Esophagus squamous epithelium (tissue), 5 donors: Measurements from ENCODE around the gene SNAPC4. TPM values are rescaled to one million over a fixed set of nuclear protein-coding genes. Genes with fewer than 3 reads are reported as not detected.
"Not testable (repeated sequence)": the region's sequence is repeated elsewhere in the genome, so short reads cannot be mapped to it uniquely, and the experiment has no call there.

Experiments used
- DNase-seq: peaks from one replicate; lab custom pipeline; 2025; lab: John Stamatoyannopoulos, UW
- H3K27ac ChIP-seq, 4 donors: fragments of 200-600 bp; sonication (generic); one replicate each; pipeline ENCODE4 v1.5.1; 2016 to 2019; ENCODE audit warnings: mild to moderate bottlenecking in 1 of 4
- H3K27me3 ChIP-seq, 4 donors: fragments of 200-600 bp; sonication (generic); 1 replicate in 3 of 4; 2 replicates in 1 of 4; pipeline versions ENCODE4 v1.5.1 to v1.6.0; 2017 to 2021; ENCODE audit warnings: antibody characterized with exemption in 1 of 4
- H3K36me3 ChIP-seq, 3 donors: fragments of 200-600 bp; sonication (generic); one replicate each; pipeline ENCODE4 v1.5.1; 2016 to 2019
- H3K4me1 ChIP-seq, 3 donors: fragments of 200-600 bp; sonication (generic); one replicate each; pipeline ENCODE4 v1.5.1; 2017 to 2019
- H3K4me3 ChIP-seq, 4 donors: fragments of 200-600 bp; sonication (generic); 1 replicate in 3 of 4; 2 replicates in 1 of 4; pipeline ENCODE4 v1.5.1; 2016 to 2019; ENCODE audit warnings: mild to moderate bottlenecking in 2 of 4, moderate library complexity in 1 of 4
- H3K9me3 ChIP-seq, 3 donors: fragments of 200-600 bp; sonication (generic); one replicate each; pipeline ENCODE4 v1.5.1; 2016 to 2019
- POLR2A ChIP-seq, 4 donors: fragments of 450-650 bp; IDR thresholded peaks; one replicate each; pipeline ENCODE4 v1.6.1; 2017; ENCODE audit warnings: antibody characterized with exemption in 4 of 4, mild to moderate bottlenecking in 4 of 4, moderate library complexity in 3 of 4
- WGBS, 2 donors: methylation state at CpG; one replicate each; pipeline ENCODE4 v1.1.5; 2018; 5-methylcytosine and 5-hydroxymethylcytosine counted together
- intact Hi-C: fragments of 100-400 bp; cut with DNase I; formaldehyde crosslinking; loops from one replicate; pipeline ENCODE4 v1.15.0; 2022
- total RNA-seq, 4 donors: library from RNA; depleted of rRNA; stranded (reverse); fragments of >200 nt; gene quantifications; one replicate each; pipeline ENCODE4 v1.1.0, GENCODE V29; 2016
- TF ChIP-seq, protein P1 (sequence below), 6 experiments: fragments of 450-650 bp in 4 of 6; fragments of 200-600 bp in 2 of 6; sonication (generic) in 2 of 6; IDR thresholded peaks; one replicate each; pipeline ENCODE4 v1.5.1; 2016 to 2019; ENCODE audit warnings: antibody characterized with exemption in 6 of 6, mild to moderate bottlenecking in 4 of 6, moderate library complexity in 4 of 6
- donor health status: DM: yes; HTN: yes; CAD: no.

Gene SNAPC4
- total RNA-seq, 4 donors from 2014 or later = 2.6 to 5.1 (median 4.5) TPM

DNA sequence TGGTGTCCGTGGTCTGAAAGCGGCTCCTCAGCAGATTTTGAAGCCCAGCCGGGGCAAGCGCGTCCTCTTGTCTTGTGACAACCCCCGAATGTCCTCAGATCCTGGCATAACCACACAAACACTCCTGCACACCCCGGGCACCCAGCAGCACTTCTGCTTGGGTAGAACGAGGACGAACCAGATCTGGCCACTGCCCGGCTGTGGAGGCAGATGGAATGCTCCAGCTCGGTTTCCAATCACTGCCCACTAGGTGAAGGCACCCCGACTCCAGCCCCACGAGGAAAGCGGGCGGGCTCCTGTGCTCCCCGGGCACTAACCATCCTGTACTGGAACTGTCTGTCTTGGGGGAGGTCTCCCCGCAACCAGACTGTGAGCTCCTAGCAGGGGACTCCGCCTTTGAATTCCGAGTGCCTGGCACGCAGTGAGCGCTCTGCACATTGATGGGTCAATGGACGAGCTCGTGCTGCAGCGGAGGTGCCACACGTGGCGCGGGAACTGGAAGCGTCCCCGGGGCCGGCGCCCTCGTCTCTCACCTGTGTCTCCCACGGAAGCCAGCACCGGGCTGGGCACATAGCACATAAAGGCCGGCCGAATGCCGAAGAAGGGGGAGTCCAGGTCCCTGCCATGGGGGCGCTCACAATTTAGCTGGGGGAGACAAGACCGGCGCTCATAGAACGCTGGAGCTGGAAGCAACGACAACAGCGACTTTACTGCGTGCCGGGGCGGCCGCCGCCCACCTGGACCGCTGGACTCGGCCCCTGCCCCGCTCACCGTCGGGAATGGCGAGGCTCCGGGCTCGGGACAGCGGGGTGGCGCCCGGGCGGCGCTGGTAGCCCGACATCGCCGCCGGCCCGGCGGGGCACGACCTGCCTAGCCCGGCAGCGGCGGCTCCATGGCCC is 9.8 kb upstream of the SNAPC4 start:
- no peak for TF ChIP-seq POLR2A (IDR thresholded peaks at IDR 0.05)
- TF ChIP-seq, protein P1, sequence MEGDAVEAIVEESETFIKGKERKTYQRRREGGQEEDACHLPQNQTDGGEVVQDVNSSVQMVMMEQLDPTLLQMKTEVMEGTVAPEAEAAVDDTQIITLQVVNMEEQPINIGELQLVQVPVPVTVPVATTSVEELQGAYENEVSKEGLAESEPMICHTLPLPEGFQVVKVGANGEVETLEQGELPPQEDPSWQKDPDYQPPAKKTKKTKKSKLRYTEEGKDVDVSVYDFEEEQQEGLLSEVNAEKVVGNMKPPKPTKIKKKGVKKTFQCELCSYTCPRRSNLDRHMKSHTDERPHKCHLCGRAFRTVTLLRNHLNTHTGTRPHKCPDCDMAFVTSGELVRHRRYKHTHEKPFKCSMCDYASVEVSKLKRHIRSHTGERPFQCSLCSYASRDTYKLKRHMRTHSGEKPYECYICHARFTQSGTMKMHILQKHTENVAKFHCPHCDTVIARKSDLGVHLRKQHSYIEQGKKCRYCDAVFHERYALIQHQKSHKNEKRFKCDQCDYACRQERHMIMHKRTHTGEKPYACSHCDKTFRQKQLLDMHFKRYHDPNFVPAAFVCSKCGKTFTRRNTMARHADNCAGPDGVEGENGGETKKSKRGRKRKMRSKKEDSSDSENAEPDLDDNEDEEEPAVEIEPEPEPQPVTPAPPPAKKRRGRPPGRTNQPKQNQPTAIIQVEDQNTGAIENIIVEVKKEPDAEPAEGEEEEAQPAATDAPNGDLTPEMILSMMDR (IDR thresholded peaks at IDR 0.05) = no peak
- H3K36me3 ChIP-seq = peaks cover 20 to 63% (median 26%) of the 10 kb centered on the region in 3 donors
- no peak for DNase-seq

DNA sequence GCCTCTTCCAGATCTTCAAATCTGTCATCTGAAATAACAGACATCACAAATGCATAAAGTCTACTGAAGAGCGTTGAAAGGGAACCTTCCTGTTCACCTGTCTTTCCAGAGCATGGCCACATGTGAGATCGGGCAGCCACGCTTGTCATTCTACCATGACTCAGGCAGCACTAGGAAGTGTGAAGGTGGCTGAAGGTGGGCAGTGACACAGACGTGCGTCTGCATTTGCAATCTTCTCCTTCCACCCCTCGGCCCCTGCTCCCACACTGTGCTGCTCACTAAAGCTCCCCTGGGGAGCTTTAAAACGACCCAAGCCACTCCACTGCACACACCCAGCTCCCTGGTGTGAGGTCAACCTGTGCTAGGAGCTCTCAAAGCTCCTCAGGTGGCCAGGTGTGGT is 7.9 kb upstream of the SNAPC4 start:
- Histone ChIP-seq H3K4me3 (no peak overlapping the region), H3K4me1 (peaks cover 27 to 63% (median 28%) of the 10 kb centered on the region in 3 donors), H3K27me3 (no peaks in the 10 kb centered on the region), H3K36me3 (peaks cover 9 to 63% (median 15%) of the 10 kb centered on the region in 3 donors), H3K9me3 (no peaks in the 10 kb centered on the region), H3K27ac (no peak overlapping the region)
- TF ChIP-seq, protein P1 (IDR thresholded peaks at IDR 0.05) = no peak
- no peak for TF ChIP-seq POLR2A (IDR thresholded peaks at IDR 0.05)
- no peak for DNase-seq
- WGBS, 2 donors = 88% methylated on average over 5 of the region's 7 CpGs
- intact Hi-C loops = no loop called here

More for the DNA sequence above, 9.8 kb upstream of the SNAPC4 start:
- Histone ChIP-seq H3K4me1 (peaks cover 24 to 53% (median 28%) of the 10 kb centered on the region in 3 donors), H3K27ac (peak overlapping the region; percentile 72 to 92 (median 88)), H3K9me3 (no peaks in the 10 kb centered on the region), H3K4me3 (peak overlapping the region; percentile 74 to 100 (median 88)), H3K27me3 (no peaks in the 10 kb centered on the region)
- intact Hi-C loops = no loop called here
- 3 to 18% methylated on average over 7 to 14 of the region's 71 CpGs for WGBS, 2 donors

DNA sequence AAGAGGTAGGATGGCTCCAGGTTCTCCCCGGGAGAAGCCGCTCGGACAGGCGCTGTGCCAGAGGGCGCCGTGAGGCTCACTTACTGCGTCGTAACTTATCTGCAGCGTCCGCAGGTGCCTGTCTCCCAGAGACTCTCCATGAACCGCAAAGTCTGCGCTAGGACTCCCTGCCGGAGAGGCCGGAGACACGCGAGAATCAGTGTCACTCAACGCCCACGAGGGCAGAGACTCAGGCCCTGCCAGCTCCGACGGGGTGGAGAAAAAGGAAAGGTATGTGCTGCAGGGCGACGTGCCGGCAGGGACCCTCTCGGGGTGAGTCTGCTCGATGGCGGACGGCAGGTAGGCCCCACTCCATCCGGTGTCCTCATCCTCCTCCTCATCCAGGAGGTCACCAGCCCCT is 7.1 kb upstream of the SNAPC4 start:
- H3K9me3 ChIP-seq, H3K27me3 ChIP-seq, H3K27ac ChIP-seq, intact Hi-C loops, DNase-seq, H3K4me3 ChIP-seq: not testable (repeated sequence)
- 94 to 99% methylated on average over 18 to 27 of the region's 28 CpGs for WGBS, 2 donors
- Histone ChIP-seq H3K4me1 (peaks cover 27 to 58% (median 28%) of the 10 kb centered on the region in 3 donors), H3K36me3 (peaks cover 9 to 61% (median 15%) of the 10 kb centered on the region in 3 donors)

DNA sequence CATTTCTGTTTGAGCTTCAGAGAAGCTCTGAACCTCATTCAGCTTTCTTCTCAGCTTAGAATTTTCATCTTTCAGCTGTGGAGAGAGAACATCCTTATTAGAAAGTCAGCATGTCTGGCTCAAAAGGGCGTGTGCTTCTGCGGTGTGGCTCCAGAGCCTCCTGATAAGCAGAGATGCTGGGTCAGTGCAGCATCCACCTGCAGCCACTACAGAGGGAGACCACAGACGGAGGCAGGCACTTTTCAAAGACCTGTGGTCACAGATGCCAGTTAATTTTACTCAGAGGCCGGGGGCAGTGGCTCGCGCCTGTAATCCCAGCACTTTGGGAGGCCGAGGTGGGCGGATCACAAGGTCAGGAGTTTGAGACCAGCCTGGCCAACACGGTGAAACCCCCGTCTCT is 5.9 kb upstream of the SNAPC4 start:
- Histone ChIP-seq H3K36me3 (peaks cover 9 to 66% (median 15%) of the 10 kb centered on the region in 3 donors), H3K4me1 (peaks cover 15 to 46% (median 17%) of the 10 kb centered on the region in 3 donors)
- H3K4me3 ChIP-seq, H3K27ac ChIP-seq, DNase-seq, H3K27me3 ChIP-seq, H3K9me3 ChIP-seq, intact Hi-C loops: not testable (repeated sequence)
- 79 to 91% methylated on average over 4 to 9 of the region's 10 CpGs for WGBS, 2 donors

DNA sequence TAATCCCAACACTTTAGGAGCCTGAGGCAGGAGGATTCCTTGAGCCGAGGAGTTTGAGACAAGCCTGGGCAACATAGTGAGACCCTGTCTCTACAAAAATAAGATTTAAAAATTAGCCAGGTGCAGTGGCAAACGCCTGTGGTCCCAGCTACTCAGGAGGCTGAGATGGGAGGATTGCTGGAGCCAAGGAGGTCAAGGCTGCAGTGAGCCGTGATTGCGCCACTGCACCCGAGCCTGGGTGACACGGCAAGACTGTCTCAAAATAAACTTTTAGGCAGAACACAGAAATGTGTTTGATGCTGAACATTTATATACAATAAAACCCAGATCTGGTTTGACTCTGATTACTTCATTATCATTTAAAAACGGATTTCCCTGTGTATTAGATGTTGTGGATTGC is 5.5 kb upstream of the SNAPC4 start:
- no peak for DNase-seq
- TF ChIP-seq POLR2A (IDR thresholded peaks at IDR 0.05) = no peak
- TF ChIP-seq, protein P1 (IDR thresholded peaks at IDR 0.05) = no peak
- WGBS, 2 donors = 37 to 65% methylated on average over 6 of the region's 7 CpGs
- Histone ChIP-seq H3K27me3 (no peaks in the 10 kb centered on the region), H3K9me3 (no peaks in the 10 kb centered on the region), H3K36me3 (peaks cover 9 to 66% (median 15%) of the 10 kb centered on the region in 3 donors), H3K4me1 (peaks cover 17 to 50% (median 20%) of the 10 kb centered on the region in 3 donors), H3K4me3 (no peak overlapping the region), H3K27ac (no peak overlapping the region)
- intact Hi-C loops = no loop called here

DNA sequence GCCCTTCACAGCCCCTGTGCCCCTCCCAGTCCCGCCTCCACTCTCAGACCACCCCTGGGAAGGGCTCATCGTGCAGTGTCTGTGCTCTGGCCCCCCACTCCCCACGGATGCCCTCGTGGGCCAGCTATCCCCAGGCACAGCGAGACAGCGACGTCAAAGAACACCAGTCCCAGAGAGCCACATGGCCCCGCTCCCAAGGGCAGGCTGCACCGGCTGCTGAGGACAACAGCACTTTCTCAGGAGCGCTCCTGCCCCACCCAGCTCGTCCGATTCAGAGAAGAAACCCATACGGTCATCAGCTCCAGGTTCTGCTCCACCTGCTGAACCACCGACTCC is 4.8 kb upstream of the SNAPC4 start:
- 53 to 58% methylated on average over 7 of the region's 14 CpGs for WGBS, 2 donors
- no peak for TF ChIP-seq POLR2A (IDR thresholded peaks at IDR 0.05)
- TF ChIP-seq, protein P1 (IDR thresholded peaks at IDR 0.05) = no peak

More for the DNA sequence above, 4.8 kb upstream of the SNAPC4 start:
- intact Hi-C loops = no loop called here
- H3K27me3 ChIP-seq = no peaks in the 10 kb centered on the region
- no peak overlapping the region for H3K4me3 ChIP-seq
- peaks cover 9 to 66% (median 15%) of the 10 kb centered on the region in 3 donors for H3K36me3 ChIP-seq
- peak overlapping the region in 1 of 4 donors; percentile 22 for H3K27ac ChIP-seq
- DNase-seq = no peak
- peaks cover 19 to 51% (median 21%) of the 10 kb centered on the region in 3 donors for H3K4me1 ChIP-seq
- no peaks in the 10 kb centered on the region for H3K9me3 ChIP-seq
